ENCODE results near the gene NRROS. TPM values are rescaled to one million over a fixed set of nuclear protein-coding genes. Genes with fewer than 3 reads are reported as not detected.

Gene NRROS
- total and polyA plus RNA-seq, 8 donors, result 0.37 to 3.6 (median 1.0) TPM

DNA sequence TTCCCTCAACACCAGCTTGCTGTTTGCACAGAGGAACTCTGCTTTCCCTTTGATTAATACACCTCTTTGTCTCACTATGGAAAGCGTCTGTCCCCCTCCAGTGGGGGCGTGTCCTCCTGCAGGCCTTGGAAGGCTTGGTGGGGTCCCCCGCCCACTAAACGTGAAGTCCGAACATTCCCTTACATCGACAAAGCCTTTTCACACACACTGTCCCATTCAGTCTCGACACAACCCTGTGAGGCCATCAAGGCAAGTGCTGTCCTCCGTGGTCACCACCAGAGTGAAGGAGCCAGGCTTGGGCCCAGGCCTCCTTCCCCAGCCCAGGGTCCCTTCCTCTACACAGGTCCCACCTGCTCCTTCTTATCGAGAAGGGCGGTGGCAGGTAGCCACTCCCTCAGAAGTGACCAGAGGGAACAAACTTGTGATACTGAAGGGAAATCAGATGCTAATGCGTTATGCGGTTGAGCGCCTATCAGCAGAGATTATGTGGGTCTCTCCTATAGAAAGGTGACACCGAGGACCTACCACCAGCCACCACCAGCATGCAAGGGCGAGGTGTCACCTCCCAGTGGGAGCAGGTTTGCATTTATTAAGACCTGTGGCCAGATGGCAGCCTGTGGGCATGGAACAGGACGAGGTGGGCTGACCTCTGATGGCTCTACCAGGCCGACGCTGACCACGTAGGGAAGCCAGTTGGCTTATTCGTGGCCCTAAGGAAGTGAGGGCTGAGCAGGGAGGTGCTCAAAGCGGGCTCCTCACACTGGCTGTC, 6.6 kb downstream of the NRROS start:
- H3K27ac ChIP-seq, result no peak overlapping the region
- TF ChIP-seq, protein P1, sequence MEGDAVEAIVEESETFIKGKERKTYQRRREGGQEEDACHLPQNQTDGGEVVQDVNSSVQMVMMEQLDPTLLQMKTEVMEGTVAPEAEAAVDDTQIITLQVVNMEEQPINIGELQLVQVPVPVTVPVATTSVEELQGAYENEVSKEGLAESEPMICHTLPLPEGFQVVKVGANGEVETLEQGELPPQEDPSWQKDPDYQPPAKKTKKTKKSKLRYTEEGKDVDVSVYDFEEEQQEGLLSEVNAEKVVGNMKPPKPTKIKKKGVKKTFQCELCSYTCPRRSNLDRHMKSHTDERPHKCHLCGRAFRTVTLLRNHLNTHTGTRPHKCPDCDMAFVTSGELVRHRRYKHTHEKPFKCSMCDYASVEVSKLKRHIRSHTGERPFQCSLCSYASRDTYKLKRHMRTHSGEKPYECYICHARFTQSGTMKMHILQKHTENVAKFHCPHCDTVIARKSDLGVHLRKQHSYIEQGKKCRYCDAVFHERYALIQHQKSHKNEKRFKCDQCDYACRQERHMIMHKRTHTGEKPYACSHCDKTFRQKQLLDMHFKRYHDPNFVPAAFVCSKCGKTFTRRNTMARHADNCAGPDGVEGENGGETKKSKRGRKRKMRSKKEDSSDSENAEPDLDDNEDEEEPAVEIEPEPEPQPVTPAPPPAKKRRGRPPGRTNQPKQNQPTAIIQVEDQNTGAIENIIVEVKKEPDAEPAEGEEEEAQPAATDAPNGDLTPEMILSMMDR (IDR thresholded peaks at IDR 0.05), result no peak
- H3K9me3 ChIP-seq, result no peaks in the 10 kb centered on the region
- 75 to 81% methylated on average over 21 of the region's 21 CpGs for WGBS, 2 donors
- ATAC-seq (no peak), DNase-seq (peak in 1 of 6 donors; percentile 36), FAIRE-seq (no peak)
- no peaks in the 10 kb centered on the region for H3K4me1 ChIP-seq
- H3K27me3 ChIP-seq, result no peaks in the 10 kb centered on the region
- no peaks in the 10 kb centered on the region for H3K36me3 ChIP-seq
- no peak overlapping the region for H3K4me3 ChIP-seq
- intact Hi-C loops (cut with DNase I), result no loop called here

DNA sequence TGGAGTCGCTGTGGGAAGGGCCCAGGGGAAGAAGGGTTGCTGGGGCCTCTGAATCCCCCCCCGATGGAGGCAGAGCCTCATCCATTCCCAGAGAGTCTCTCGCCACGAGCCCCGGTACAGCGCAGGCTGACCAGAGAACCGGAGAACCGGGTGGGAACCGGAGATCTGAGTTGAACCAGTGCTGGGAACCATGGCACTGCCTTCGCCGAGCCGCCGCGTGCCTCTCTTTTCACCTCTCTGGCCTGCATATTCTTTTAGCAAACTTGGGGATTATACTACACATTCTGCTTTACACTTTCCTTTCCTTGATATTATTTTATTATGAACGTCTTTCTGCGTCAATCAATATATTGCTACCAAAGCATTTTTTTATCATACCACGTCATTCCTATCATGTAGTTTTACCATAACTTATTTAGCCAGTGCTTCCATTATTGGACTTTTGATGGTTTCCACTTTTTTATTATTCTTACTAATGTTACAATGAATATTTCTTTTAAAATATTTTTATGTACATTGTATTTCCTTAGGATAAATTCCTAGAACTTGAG, 7.2 kb downstream of the NRROS start:
- H3K27ac ChIP-seq, result no peak overlapping the region
- no peak for FAIRE-seq
- H3K9me3 ChIP-seq, result no peaks in the 10 kb centered on the region
- no peak overlapping the region for H3K4me3 ChIP-seq
- intact Hi-C loops (cut with DNase I), result no loop called here
- no peak for DNase-seq
- TF ChIP-seq, protein P1 (IDR thresholded peaks at IDR 0.05), result no peak
- no peaks in the 10 kb centered on the region for H3K27me3 ChIP-seq
- no peaks in the 10 kb centered on the region for H3K4me1 ChIP-seq
- no peaks in the 10 kb centered on the region for H3K36me3 ChIP-seq
- WGBS, 2 donors, result 84 to 90% methylated on average over 13 to 17 of the region's 17 CpGs
- ATAC-seq, result no peak

DNA sequence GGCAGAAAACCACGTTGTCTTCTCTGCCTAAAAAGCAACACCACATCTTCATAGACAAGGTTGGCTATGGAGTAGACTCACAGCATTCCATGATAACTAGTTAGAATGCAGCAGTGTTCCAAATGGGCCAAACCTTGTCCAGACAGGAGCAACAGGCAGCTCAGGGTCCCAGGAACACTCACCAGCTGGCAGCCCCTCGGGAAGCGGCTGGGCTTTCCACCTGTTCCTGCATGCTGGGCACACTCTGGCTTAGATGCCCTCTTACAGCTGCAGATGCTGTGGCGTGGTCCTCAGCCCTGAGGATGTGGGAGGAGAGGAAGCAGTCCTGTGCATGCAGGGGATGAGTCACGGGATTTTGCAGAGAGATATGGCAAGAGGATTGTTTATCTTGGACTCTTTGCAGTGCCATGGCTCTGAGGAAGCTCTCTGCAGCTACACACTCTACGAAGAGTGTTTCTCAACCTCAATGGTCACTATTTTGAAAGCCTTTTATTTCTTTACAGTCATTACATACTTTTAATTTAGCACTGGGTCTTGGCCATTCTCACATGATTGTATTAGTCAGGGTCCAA, 11.3 kb downstream of the NRROS start:
- H3K4me3 ChIP-seq, result no peak overlapping the region
- TF ChIP-seq, protein P1 (IDR thresholded peaks at IDR 0.05), result no peak
- WGBS, 2 donors, result 44 to 55% methylated on average over 6 of the region's 6 CpGs
- H3K4me1 ChIP-seq, result no peaks in the 10 kb centered on the region
- DNase-seq (peak in 1 of 6 donors; percentile 30), FAIRE-seq (no peak), ATAC-seq (peak in 3 of 4 donors; percentile 55 to 83 (median 78))
- H3K27me3 ChIP-seq, result no peaks in the 10 kb centered on the region
- no peak overlapping the region for H3K27ac ChIP-seq
- H3K36me3 ChIP-seq, result no peaks in the 10 kb centered on the region
- H3K9me3 ChIP-seq, result no peaks in the 10 kb centered on the region
- intact Hi-C loops (cut with DNase I), result no loop called here

DNA sequence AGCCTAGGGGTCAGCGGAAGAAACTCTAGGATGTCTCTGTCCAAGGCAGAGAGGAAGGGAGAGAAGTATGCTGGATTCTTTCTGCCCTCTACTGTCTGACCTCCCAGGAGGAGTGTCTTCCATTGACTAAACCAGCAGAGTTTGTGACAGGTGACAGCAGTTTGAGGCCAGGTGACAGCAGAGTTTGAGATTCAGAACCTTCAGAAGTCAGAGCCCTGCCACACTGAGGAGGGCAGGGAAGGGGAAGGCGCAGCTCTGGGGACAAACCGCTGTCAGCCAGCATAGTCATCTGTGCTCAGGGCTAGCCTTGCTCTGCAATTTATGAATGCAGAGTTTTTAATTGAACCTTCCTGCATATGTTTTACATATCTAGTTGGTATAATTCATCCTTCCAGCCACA, 12.3 kb downstream of the NRROS start:
- Histone ChIP-seq H3K9me3 (no peaks in the 10 kb centered on the region), H3K4me3 (no peak overlapping the region), H3K36me3 (no peaks in the 10 kb centered on the region), H3K27ac (no peak overlapping the region), H3K4me1 (no peaks in the 10 kb centered on the region), H3K27me3 (no peaks in the 10 kb centered on the region)
- intact Hi-C loops (cut with DNase I), result no loop called here
- DNase-seq, result peak in 1 of 6 donors; percentile 12
- 86 to 89% methylated on average over 3 of the region's 3 CpGs for WGBS, 2 donors
- no peak for ATAC-seq
- no peak for FAIRE-seq
- TF ChIP-seq, protein P1 (IDR thresholded peaks at IDR 0.05), result no peak
